GM19452 (cell line): ENCODE results near the gene RSAD2.
"Not testable (repeated sequence)": the region's sequence is repeated elsewhere in the genome, so short reads cannot be mapped to it uniquely, and the experiment has no call there.

Experiments
- ATAC-seq: cut with Tn5 transposase; IDR thresholded peaks from one replicate; pipeline ENCODE4 v1.9.1; 2021; ENCODE audit not compliant: unreplicated experiment

The RSAD2 gene, protein sequence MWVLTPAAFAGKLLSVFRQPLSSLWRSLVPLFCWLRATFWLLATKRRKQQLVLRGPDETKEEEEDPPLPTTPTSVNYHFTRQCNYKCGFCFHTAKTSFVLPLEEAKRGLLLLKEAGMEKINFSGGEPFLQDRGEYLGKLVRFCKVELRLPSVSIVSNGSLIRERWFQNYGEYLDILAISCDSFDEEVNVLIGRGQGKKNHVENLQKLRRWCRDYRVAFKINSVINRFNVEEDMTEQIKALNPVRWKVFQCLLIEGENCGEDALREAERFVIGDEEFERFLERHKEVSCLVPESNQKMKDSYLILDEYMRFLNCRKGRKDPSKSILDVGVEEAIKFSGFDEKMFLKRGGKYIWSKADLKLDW

DNA sequence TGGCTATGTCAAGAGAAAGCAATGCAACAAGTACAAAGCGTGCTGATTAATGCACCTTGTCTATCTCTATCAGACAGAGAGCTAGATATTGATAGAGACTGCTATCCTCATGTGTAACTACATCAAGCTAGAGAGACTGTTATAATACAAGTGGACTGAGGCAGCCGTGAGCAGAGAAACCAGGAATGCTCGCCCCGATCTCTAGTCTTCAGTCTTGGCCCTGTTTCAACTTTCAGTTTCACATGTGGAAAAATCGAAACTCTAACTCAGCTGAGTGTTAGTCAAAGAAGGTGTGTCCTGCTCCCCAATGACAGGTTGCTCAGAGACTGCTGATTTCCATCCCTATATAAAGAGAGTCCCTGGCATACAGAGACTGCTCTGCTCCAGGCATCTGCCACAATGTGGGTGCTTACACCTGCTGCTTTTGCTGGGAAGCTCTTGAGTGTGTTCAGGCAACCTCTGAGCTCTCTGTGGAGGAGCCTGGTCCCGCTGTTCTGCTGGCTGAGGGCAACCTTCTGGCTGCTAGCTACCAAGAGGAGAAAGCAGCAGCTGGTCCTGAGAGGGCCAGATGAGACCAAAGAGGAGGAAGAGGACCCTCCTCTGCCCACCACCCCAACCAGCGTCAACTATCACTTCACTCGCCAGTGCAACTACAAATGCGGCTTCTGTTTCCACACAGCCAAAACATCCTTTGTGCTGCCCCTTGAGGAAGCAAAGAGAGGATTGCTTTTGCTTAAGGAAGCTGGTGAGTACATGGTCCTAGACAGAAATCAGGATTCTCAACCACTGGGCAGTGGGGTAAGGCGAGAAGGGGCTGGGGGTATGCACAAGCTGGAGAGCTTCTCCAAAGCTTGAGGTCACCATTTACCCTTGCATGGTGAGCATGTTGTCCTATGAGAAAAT, at the start of gene RSAD2:
TSS of gene RSAD2 (plus strand) at position 376 of the 903 bp plus-strand sequence. CDS start at position 400, 24 bp downstream.
- ATAC-seq: peak; percentile 84

DNA sequence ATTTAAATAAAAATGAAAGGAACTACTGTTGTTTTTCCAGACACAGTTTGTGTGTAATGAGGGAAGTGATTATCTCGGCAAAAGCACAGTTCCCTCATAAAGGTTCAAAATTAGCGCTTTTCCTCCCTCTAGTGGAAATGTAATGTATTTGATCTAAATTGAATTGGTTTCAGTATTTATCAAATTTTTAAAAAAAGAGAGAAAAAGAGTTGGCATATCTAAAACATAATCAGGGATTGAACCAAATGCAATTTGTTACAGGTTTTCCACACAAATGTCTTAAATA, 49.3 kb upstream of the RSAD2 start:
- ATAC-seq: no peak

DNA sequence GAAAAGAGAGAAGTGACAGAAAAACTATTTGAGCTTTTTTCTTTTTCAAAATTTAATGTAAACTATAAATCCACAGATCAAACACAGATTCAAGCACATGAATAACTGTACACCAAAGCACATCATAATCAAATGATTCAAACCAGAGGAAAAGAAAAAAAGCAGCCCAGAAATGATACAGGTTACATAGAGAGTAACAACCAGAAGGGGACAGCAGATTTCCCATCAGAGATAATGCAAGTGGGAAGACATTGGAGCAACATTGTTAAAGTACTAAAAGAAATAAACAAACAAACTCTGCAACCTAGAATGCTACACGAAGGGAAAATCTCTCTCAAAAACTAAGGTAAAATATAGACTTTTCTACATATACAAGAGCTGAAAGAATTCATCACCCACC, 46.3 kb upstream of the RSAD2 start:
- ATAC-seq: no peak

DNA sequence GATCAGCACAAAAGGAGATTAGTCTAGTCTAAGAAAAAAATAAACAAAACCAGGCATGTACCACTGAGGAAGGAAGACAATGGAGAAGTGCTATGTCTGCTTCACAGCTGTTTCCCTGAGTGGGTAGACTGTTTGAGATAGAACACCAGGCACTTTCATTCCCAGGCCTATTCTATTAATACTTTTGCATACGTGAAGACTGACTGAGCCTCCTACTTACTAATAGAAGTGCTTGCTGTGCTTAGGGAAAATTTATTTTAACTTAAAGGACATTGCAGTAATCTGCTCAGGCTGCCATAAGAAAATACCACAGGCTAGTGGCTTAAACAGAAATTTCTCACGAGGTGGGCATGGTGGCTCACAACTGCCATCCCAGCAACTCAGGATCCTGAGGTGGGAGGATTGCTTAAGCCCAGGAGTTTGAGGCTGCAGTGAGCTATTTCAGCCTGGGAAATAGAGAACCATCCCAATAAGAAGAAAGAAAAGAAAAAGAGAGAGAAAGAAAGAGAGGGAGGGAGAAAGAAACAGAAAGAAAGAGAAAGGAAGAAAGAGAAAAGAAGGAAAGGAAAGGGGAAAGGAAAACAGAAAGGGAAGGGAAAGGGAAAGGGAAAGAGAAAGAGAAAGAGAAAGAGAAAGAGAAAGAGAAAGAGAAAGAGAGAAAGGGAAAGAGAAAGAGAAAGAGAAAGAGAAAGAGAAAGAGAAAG, 44.8 kb upstream of the RSAD2 start:
- no peak for ATAC-seq

DNA sequence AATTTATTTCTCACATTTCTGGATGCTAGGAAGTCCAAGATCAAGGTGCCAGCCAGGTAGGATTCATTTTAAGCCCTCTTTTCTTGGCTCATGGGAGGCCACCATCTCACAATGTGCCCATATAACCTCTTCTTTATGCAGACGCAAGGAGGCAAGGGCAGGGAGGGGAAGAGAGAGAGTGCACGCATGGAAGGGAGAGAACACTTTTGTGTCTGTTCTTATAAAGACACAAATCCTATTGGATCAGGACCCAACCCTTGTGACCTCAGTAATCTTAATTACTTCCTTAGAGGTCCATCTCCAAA, 44.3 kb upstream of the RSAD2 start:
- no peak for ATAC-seq

DNA sequence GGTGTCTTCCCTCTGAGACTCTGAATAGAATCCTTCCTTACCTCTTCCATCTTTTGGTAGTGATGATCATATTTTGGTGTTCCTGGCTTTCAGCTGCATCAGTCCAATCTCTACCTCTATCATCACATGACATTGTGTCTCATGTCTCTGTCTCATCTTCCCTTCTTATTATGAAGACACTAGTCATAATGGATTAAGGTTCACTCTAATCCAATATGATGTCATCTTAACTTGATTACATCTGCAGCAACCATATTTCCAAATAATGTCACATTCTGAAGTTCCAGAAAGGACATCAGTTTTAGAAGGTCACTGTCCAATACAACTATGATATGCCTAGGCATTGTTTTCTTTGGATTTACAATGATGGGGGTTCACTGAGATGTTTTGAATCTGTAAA, 43.4 kb upstream of the RSAD2 start:
- ATAC-seq: no peak

DNA sequence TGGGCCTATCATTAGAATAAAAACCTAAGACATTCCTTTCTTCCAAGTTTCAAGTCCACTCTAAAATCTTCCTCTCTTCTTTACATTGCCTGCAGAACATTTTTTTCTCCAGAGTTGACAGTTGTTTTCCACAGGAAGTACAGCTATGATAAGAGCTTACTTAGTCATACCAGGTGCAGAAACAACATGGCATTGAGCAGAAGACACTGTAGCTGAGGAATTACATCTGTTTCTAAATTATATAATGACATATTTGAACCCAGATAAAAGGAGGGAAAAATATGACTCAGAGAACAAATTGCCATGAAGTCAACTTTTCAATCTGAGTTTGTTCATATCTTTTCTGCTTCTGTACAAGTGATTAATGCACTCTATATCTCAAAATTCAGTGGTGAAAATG, 42.1 kb upstream of the RSAD2 start:
- no peak for ATAC-seq

DNA sequence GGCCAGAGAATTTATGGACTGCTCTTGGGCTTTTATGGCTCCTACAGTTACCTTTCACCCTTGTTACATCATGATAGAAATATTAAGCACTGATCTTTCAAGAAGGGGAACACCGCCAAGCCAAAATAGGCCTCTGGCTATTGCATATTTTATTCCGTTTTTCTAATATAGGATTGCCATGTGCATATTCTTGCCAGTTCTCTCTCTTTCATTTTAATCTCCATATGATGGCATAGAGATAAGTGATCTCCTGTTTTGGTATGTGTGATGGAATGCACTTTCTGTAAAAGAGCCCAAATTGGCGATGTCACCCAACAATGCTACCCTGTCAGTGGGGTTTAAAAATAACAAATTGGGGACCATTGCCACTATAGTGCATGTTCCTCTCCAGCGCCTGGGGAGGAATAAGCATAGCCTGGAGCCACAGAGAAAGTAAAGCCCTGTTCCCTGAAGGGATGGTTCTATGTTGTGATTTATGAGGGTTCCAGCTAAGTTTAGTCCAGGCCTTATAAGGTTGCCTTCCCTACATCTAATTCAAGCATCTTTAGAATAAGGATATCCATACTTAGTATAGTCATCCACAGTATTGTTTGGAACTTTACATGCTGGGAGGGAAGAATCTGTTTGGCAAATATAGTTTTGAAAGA, 38.8 kb upstream of the RSAD2 start:
- ATAC-seq: no peak

DNA sequence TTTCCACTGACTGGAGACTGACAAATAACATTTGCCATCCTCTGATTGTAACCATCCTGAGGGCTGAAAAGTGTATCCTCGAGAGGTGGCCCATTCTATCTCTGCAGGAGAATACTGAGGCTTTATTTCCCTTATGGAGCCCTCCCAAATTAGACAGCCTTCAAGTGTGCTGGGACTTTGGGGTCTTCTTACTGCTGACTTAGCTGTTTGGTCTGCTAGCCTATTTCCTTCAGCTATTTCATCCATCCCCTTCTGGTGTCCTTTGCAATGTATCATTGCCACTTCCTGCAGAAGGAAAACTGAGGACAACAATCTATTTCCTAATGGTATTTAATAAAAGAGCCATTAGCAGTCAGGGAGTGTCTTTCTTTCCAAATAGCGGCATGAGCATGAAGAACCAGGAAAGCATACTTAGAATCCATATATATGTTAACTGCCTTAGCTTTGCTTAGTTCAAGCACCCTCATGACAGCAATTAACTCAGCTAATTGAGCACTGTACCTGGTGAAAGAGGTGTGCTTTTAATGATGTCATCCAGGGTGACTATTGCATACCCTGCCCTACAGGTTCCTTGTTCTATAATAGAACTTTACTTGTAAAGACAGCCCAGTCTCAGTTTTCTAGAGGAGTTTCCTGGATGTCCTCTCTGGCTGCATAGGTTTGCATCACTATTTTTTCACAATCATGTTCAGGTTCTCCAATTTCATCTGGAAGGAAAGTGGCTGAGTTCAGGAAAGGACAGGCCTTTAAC, 35.9 kb upstream of the RSAD2 start:
- no peak for ATAC-seq

DNA sequence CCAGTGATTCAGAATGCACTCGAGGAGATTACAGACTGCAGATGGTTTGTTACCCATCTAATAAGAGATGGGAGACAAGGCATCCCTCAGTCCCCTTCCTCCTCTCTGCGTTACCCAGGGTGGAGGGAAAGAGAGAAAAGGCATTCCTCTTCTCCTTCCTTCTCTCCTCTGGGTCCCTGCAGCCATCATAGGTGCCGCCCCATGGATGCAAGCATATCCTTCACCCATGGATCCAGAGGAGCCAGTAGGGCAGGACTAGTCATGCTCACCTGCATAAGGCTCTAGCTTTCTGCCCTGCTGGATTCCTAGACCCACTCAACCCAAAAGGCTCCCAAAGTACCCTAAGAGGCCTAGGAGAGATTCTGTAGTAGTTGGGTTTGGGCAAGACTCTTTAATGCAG, 32.3 kb upstream of the RSAD2 start:
- ATAC-seq: no peak

DNA sequence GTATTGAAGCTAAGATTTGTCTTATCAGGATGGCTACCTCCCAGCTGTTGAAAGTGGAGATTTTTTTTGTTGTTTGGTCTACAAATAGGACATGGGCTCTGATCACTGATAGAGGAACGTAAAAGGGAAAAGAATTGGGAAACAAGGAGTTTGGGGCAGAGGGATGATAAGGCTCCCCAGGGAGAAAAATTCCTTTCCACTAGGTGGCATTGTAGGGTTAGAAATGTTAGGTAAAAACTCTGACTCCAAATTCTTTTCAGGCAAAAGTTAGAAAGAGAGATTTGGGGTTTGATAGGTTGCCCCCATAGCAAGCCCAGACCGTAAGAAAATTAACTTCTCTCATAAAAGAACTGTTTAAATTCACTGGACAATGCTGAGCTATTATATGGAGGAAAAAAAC, 31.7 kb upstream of the RSAD2 start:
- no peak for ATAC-seq

DNA sequence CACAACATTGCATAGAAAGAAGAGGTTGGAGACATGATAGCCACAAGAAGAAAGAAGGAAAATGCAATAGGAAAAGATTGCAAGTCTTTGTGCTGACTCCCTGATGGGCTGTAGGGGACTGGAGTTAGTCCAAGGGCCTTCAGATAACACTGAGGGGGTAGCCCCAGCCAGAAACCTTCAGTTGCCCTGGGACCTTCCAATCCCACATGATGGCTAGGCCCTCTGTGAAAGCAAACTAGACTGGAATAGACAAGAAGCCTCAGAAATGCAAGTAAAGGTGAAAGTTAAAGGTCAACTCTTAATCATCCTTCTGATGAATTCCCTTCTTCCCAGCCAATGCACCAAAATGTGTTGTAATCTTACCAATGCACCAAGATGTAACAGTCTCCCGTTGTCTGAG, 31.0 kb upstream of the RSAD2 start:
- no peak for ATAC-seq

DNA sequence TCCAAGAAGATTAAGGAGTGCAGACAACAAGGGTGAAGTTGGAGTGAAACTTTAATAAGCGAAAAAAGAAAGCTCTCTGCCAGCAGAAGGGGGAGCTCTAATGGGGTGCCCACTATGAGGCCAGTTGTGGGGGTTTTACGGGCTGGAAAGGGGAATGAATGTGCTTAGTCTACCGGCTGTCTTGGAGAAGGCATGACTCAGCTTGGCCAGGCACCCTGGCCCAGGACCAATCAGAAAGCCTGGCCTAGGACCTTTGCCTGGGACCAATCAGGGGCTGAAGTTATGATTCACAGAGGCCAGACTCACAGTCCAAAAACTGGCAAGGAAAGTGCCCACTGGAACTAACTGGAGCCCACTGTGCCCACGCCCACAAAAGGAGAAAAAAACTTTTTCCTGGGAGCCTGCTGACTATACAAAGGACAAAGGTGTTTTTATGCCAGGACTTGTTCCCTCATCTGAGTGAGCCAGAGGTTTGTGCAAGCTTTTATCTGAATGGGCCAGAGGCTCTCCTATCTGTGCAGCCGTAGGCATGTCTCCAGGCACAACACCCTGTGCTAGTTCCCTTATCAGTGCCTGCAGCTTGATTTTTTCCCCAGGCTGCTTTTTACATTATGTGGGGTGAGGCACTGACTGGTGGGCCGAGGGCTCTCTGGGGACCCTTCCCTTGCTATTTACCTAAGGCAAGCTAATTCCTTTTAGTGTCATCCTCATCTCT, 30.5 kb upstream of the RSAD2 start:
- no peak for ATAC-seq

DNA sequence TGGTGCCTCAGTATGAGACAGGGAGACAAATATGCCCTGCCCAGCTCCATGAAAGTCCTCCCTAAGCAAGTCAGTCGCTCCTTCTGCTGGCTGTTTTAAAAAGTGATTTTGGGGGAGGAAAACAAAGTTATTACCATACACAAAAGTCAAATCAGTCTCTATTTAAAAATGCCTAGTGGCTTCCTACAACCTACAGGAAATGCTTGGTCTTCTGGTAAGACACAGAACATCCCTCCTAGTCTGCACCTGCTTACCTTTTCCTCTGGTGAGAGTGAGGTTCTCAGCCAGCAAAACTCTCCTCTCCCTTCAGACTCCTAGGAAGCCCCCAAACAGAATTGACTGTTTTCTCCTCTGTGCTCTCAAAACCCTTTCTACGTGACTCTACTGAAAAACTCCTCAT, 25.4 kb upstream of the RSAD2 start:
- no peak for ATAC-seq

DNA sequence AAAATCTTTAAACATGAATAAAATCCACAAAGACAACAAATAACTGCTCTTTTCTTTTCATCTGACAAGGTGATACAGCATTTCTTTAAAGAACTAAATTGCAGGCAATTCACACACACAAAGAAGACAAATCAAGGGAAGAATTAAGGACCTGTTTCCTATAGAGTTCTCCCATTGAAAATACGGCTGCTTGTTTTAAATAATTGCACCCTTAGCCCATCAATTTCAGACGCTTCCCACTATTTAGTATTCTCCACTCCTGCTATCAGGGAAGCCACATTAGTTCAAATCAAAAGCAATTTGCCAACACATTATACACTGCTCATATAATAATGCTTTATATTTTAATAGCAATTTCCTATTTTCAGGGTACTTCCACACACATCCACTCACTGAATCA, 23.2 kb upstream of the RSAD2 start:
- no peak for ATAC-seq

DNA sequence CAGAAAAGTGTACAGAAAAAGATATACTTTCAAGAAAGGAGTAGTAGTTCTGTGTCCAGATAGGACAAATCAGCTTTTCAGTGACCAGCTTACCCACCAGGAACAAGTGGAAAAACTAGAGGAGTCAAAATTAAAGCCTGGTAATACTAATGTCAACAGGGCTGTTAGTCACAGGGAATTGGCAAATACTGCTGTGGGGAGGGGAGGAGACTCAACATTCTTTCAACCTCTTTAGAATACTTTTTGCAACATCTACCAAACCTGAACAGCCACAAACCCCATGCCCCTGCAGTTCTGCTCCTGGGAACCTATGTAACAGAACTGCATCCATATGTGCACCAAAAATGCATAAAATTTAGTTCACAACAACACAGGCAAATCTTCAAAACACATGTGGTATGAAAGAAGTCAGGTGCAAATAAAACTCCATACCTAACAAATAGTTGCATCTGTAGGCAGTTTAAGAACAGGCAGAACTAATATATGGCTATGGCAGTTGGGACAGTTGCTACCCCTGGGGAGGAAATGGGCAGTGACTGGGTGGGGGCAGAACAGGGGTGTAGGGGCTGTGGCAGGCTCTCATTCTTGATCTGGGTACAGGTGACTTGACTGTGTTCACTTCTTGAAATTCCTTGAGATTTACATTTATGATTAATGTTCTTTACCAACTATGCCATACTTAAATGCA, 21.6 kb upstream of the RSAD2 start:
- ATAC-seq: no peak

DNA sequence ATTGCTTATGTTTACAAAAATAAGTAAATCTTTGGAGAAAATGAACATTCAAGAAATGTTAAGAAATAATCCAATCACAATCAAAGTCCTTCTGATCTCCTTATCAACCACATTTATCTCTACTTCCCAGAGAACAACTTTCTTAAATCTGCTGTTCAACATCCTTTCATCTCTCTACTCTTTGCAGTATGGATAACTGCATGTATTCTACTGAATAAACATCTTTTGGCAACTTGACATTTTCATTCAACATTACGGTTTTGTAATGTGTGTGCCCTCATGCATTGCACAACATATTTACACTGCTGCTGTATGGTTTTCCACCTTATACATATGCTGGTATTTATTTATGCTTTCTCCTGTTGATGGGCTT, 21.0 kb upstream of the RSAD2 start:
- no peak for ATAC-seq

DNA sequence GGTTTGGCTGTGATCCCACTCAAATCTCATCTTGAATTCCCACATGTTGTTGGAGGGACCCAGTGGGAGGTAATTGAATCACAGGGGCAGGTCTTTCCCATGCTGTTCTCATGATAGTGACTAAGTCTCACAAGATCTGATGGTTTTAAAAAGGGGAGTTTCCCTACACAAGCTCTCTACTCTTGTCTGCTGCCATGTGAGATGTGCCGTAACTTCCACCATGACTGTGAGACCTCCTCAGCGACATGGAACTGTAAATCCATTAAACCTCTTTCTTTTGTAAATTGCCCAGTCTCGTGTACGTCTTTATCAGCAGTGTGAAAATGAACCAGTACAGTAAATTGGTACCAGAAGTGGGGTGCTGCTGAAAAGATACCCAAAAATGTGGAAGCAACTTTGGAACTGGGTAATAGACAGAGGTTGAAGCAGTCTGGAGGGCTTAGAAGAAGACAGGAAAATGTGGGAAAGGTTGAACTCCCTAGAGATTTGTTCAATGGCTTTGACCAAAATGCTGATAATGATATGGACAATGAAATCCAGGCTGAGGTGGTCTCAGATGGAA, 19.0 kb upstream of the RSAD2 start:
- not testable (repeated sequence) for ATAC-seq

DNA sequence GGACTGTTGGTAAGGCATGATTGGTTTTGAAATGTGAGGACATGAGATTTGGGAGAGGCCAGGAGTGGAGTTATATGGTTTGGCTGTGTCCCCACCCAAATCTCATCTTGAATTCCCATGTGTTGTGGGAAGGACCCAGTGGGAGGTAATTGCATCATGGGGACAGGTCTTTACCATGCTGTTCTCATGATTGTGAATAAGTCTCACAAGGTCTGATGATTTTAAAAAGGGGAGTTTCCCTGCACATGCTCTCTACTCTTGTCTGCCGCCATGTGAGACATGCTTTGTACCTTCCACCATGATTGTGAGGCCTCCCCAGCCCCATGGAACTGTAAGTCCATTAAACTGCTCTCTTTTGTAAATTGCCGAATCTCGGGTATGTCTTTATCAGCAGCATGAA, 17.3 kb upstream of the RSAD2 start:
- ATAC-seq: no peak
